IPS DF 19.7 (cell line): ENCODE results near the gene RFX3.

ENCODE experiments used
- DNase-seq: peaks from one replicate; pipeline ENCODE4 v3.0.0-alpha.2; 2013; ENCODE audit warnings: low read depth, low spot score

Gene RFX3

DNA sequence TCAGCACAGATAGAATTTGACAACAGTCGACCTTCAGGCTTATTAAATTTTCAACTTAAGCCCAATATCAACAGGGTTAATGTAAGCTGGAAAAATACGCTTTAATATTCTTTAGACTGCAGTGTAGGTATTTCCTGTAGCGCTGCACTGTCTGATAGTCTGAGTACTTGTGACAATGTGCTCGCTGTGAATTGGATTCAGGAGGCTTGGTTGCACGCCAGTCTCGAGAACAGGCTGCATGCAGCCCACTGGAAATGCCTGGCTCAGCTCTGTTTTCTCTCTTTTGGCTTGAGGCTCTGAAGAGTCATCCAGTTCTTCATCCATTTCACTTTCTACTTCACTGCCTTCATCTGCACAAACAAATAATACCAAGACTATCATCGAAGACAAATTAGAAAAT lies 300.9 kb downstream of the RFX3 start:
- DNase-seq, result no peak

- no peak for DNase-seq
Measured at GRCh38 chr9:3215658-3216057, 310.1 kb downstream of the RFX3 start.

DNA sequence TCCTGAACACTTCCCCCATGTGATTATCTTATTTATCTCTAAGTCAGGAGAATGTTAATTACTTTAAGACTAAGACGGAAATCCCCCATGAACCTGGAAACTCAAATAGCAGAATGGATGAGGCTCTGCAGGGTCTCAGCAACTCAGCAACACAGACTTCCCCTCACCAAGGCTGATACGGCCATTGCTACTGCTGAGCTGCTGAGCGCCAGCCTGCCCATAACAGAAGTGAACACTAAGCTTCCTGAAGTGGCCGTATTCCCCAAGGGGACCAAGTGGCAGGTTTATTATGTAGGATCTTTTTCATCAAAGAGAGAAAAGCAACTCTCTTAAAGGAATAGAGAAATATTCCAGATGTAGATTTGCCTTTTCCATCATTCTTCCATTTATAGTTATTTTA lies 311.1 kb downstream of the RFX3 start:
- no peak for DNase-seq

DNA sequence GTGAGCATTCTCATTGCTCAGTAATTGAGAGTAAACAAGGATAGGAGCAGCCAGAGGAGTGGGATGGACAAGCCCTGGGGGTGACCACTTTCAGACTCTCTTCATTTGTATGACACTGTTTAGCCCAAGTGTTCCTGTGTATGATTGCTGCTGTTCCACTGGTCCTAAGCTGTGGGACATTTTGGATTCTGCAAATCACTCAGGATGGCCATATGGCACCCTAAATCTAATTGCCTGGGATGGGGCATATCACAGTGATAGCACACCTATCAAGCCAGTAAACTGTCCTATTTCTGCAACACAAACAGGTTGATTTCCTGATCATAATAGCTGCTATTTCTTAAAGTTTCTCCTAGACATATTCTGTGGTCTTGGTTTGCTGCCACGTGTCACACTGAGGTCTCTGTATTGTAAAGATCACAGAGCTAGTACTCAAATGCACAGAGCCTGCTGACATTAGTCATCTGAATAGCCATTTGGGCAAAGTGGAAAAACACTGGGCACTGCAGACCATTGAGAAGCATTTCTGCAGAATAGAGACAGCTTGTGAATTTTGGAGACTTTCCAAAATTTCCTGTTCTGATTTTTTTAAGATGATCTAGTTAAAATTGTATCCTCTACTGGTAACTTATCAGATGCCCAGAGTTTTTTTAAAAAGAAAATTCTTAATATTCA lies 320.2 kb downstream of the RFX3 start:
- no peak for DNase-seq

DNA sequence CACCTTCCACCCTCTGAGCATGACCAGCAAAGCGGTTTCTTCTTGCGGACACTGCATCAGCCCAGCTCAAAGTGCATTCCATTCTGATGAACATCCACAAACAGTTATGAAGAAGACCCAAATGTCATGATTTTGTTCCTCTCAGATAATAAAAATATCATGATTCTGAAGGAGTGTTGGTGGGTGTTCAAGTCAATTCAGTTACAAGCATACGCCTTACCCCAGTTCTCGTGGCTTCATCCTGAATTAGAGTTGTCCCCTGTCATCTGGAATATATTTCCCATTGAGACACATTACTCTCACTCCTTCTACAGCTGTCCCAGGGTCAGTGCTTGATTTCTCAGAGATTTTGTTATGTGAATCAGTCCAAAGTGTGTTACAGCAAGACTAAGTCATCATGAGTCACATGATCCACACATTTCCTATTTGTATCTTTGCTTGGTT lies 325.4 kb downstream of the RFX3 start:
- DNase-seq, result no peak

DNA sequence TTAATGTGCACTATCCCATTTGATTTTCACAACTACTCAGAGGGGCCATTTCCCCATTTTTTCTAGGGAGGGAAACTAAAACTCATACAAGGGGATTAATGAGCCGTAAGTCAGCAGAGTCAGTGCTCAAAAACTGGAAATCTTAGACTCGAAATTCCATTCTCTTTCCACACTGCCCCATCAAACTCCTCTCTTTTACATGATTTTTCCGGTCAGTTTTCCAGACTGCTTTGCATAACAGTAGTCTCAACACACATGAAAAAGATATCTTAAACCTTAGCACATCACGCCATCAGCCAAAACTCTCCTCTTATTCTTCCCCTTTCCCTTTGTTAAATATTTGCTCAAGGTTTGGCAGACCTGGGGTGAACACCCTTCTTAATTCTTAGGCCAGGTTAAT lies 332.0 kb downstream of the RFX3 start:
- DNase-seq, result no peak

GRCh38 chr9:3191715-3192114 lies 334.1 kb downstream of the RFX3 start:
- DNase-seq, result no peak

DNA sequence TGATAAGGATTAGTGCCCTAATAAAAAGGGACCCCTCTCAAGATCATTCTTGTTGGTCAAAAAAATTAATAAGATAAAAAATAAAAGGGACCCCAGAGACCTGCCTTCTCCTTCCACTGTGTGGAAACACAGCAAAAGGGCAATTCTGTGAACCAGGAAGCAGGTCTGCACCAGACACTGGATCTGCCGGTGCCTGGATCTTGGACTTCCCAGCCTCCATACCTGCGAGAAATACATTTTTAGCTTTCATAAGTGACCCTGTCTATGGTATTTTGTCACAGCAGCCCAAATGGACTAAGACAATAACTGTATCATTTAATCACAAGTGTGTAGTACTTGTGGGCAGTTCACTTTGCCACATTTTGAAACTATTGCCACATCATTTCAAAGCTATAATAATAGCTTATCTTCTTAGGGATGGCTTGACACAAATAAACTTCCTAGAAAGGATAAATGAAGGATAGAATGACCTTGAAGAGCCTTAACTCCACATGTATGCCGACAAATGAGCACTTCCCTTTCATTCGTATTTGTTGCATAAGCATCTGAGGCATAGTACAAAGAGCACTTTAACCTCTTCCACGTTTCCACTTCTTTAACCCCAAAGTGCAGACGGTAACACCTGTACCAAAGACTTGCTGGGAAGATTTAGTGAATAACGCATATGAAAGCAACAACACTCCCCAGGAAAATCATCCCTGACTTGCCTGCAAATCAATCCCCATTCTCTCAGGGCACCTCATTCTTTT lies 336.5 kb downstream of the RFX3 start:
- DNase-seq, result no peak

DNA sequence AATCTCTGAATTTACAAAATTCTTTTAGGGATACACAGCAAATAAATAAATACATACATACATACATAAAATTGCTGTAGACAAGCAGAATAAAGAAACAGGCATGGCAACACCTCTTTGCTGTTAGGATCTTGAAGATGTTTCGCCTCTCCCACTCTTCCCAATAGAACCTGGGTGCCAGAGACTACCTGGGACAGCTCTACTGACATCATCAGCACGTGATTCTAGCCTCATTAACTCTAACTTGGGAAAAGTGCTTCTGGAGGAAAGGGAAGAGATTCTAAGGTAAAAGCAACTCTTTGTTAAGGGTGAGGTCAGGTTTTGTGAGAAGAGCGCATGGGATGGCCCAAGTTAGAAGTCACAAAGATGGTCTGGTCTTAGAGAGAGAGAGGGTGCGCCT lies 339.1 kb downstream of the RFX3 start:
- no peak for DNase-seq

DNA sequence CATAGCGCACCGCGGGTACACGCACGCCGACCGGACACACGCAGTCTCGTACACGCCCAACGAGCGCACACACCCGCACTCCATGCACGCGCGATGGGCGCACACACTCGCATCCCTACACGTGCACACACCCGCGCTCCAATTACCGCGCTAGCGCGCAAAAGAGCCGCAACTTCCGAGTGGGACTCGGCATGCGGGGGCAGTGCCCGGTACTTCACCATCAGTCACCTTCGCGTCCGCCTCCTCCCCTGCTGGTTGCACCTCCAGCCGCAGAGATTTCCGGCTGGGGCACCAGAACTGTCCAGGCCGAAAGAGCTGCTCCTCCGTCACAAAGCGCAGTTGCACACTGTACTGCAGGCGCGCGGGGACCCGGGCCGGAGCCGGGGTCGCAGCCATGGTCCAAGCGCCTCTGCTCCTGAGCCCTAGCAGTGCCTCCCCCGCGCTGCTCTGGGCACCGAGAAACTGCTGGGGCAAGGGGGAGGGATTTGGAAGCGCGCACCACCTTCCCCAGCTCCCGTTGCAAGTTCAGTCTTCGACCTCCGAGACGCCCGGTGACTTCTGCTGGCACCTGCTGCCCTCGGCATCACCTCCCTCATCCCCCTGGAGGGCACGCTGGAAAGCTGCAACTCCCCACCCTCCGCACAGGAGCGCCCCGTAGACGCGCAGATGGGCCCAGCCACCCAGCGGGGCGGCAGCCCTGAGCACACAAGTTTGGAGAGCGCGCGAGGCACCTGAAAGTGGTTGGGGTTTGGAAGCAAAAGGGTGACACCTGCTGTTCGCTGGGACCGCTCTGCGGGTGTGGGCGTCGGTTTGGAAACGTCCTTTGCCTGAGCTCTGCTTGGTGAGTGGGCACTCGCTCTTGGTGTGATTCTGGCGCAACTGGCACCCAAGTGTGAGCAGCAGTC lies 344.5 kb downstream of the RFX3 start:
- peak; percentile 48 for DNase-seq

GRCh38 chr9:3180696-3181048 lies 345.1 kb downstream of the RFX3 start:
- no peak for DNase-seq

DNA sequence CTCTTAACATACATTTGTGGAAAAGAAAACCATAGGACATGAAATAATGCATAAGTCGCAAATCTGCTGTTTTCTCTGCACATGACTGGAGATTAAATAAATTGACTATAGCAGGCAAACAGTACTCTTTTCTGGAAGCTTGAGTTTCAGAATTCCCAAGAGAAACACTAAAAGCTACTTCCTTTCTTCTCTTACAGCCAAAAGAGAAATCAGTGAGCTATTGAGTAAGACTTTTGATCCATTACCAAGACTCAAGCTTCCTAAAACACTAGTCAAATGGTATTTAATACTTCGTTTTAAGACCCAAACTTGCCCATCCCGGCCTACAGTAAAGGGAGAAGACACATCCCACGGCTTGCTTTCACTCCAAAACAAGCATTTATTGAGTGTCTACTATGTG lies 346.1 kb downstream of the RFX3 start:
- DNase-seq, result no peak

DNA sequence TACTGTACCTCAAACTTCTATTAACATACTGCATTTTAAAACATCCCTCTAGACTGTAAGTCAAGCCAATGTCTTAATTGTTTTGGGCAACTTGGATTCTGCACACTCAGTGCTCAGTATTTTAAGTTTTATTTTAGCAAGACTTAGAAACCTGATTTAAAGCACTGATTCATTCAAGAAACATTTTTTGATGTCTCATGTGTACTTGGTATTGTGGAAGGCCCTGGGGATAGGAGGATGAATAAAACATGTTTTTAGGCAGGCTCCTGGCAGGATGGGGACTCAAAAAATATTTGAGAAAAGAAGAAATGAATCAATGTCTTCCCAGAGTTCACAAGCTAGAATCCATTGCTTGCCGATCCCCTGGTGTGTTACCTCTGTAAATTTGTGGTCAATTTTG lies 347.9 kb downstream of the RFX3 start:
- DNase-seq, result no peak

DNA sequence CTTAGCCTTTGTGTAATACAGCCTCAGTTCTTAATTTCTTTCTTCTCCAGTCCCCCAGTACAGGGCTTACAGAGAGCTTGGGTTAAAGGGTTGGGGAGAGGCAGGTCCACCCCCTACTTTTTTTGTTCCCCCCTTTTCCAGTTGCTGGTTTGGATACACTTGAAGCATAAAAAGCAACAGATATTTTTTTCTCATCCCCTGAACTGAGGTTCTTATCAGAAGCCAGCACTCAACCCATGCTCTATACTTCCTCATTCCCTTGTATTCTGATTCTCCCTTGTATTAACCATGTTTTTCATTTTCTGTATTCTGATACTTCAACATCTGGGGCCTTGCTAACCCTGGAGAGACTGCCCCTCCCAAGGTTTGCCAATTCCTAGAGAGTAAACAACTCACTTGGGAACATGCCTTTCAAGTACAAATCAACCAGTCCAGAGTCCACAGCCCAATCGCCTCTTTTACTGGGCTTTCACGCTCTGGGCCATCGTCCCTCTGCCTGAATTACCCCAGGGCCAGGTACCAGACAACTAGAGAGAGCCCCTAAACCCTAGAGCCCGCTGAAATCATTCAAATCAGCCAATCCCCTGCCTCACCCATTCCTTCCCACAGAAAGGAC lies 348.5 kb downstream of the RFX3 start:
- DNase-seq, result no peak

DNA sequence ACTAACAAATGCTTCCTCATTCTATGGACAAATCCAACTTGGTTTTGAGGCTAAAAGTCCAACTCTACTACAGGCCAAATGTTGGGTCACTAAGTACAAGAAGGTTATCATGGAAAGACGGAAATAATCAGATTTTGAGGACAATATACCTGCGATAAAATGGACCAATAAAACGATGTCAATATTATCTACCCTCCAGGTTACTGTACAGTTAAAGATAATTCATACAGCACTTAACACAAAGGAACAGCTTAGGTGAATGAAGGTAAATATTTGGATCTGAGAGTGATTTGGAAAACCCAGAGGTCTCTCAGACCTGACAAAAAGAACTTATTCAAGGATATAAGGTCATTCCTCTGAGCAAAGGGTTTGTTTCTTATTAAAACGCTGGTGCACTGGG lies 352.4 kb downstream of the RFX3 start:
- DNase-seq, result no peak

DNA sequence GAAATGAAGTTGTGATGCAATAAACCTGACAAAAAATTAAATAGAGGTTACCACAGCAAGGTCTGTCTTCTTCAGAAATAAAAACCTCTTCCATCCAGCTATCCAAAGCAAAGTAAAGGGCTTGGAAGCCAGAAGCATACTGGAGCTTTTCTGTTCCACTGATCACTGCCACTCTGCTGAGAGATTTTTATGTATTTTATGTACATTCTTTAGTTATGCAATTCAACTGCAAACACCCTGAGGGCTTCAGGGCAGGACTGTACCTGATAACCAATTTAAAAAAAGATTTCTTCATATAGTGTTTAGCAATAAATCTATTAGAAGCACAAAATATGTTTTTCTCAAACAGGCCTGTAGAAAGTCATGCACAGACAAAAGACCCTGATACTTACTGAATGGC lies 355.0 kb downstream of the RFX3 start:
- no peak for DNase-seq
